ENCODE results near the gene PCK2.
A peak's percentile ranks its signal among the peaks of the same experiment; 100 is the strongest.

- TF ChIP-seq RAD21 (IDR thresholded peaks at IDR 0.05; ENCODE audit: low read depth) (no peak), EP300 (IDR thresholded peaks at IDR 0.05; ENCODE audit: borderline replicate concordance) (no peak; the same call in 1 of the 2 replicates), ZBTB7A (IDR thresholded peaks at IDR 0.05; ENCODE audit: low read depth) (no peak), REST (IDR thresholded peaks at IDR 0.05; ENCODE audit: low read depth) (no peak), YY1 (IDR thresholded peaks at IDR 0.05; ENCODE audit: low read depth) (no peak; the same call in 1 of the 2 replicates), TAF1 (IDR thresholded peaks at IDR 0.05; ENCODE audit: low read depth) (peak; percentile 54), TCF12 (IDR thresholded peaks at IDR 0.05; ENCODE audit: low read depth) (peak; percentile 46; the same call in 1 of the 2 replicates), CEBPB (IDR thresholded peaks at IDR 0.05) (no peak), MAX (IDR thresholded peaks at IDR 0.05) (peak; percentile 96), TEAD4 (IDR thresholded peaks at IDR 0.05) (peak; percentile 27; the same call in 1 of the 2 replicates), FOXM1 (IDR thresholded peaks at IDR 0.05; ENCODE audit: borderline replicate concordance, low read depth) (no peak), NFIC (IDR thresholded peaks at IDR 0.05) (no peak), USF1 (IDR thresholded peaks at IDR 0.05) (peak; percentile 94), CREB1 (IDR thresholded peaks at IDR 0.05; ENCODE audit: low read depth) (peak; percentile 87)
Observed at GRCh38 chr14:24114532-24115421, 20.7 kb downstream of the PCK2 start, which contains the start of the genes DCAF11 and NRL.
